Cerebellar nuclear complex (tissue), 1 donor: ENCODE measurements around the gene HSD17B1.
"Not testable (repeated sequence)": the region's sequence is repeated elsewhere in the genome, so short reads cannot be mapped to it uniquely, and the experiment has no call there.

Experiments used
- DNase-seq, 2 experiments: peaks; one replicate each; lab custom pipeline; 2025; lab: John Stamatoyannopoulos, UW

HSD17B1 gene

GRCh38 chr17:42547698-42548069 is 5.0 kb upstream of the HSD17B1 start:
- no peak for DNase-seq

GRCh38 chr17:42548070-42548837 is 4.5 kb upstream of the HSD17B1 start:
- no peak for DNase-seq

GRCh38 chr17:42548993-42549755 is 3.5 kb upstream of the HSD17B1 start:
- DNase-seq, result no peak

- DNase-seq, result no peak
Observed at GRCh38 chr17:42553161-42553818, 567 bp downstream of the HSD17B1 start.

- DNase-seq, result no peak
Observed at GRCh38 chr17:42553866-42554249, 1.1 kb downstream of the HSD17B1 start.

- DNase-seq, result peak in 1 of 2 experiments; percentile 53
Observed at GRCh38 chr17:42554250-42555121, 1.8 kb downstream of the HSD17B1 start.

- no peak for DNase-seq
Observed at GRCh38 chr17:42555122-42555622, 2.4 kb downstream of the HSD17B1 start.

GRCh38 chr17:42555961-42556617 is 3.4 kb downstream of the HSD17B1 start:
- not testable (repeated sequence) for DNase-seq

GRCh38 chr17:42559075-42559474 is 6.4 kb downstream of the HSD17B1 start:
- no peak for DNase-seq

- DNase-seq, result no peak
Observed at GRCh38 chr17:42560246-42560645, 7.5 kb downstream of the HSD17B1 start.

- DNase-seq, result peak; percentile 46 to 76
Observed at GRCh38 chr17:42561897-42562387, 9.2 kb downstream of the HSD17B1 start, which contains the start of gene COASY. Gene COASY (plus strand): TSS chr17:42562148. CDS start chr17:42562623, 475 bp downstream.

- no peak for DNase-seq
Observed at GRCh38 chr17:42562388-42563142, 9.8 kb downstream of the HSD17B1 start.

- no peak for DNase-seq
Observed at GRCh38 chr17:42563143-42563509, 10.4 kb downstream of the HSD17B1 start.

- no peak for DNase-seq
Observed at GRCh38 chr17:42563543-42563942, 10.8 kb downstream of the HSD17B1 start.

- DNase-seq, result no peak
Observed at GRCh38 chr17:42563950-42564349, 11.2 kb downstream of the HSD17B1 start.

GRCh38 chr17:42564815-42565522 is 12.2 kb downstream of the HSD17B1 start:
- DNase-seq, result no peak

GRCh38 chr17:42565523-42566214 is 12.9 kb downstream of the HSD17B1 start:
- no peak for DNase-seq

GRCh38 chr17:42566215-42566882 is 13.6 kb downstream of the HSD17B1 start:
- DNase-seq, result no peak
